Measurements from ENCODE around the gene EPB42.
"Not testable (repeated sequence)": the region's sequence is repeated elsewhere in the genome, so short reads cannot be mapped to it uniquely, and the experiment has no call there.

The EPB42 gene

GRCh38 chr15:43184407-43185124, 36.3 kb downstream of the EPB42 start:
- DNase-seq (ENCODE audit: insufficient read length, low spot score) (no peak), FAIRE-seq (no peak)
- no peak for TF ChIP-seq TAF1 (IDR thresholded peaks at IDR 0.05; ENCODE audit: low read depth, low read length)
- TF ChIP-seq PAX5 (IDR thresholded peaks at IDR 0.05; ENCODE audit: insufficient read depth, low read length, severe bottlenecking) = no peak
- TF ChIP-seq POLR2A (IDR thresholded peaks at IDR 0.05; ENCODE audit: low read depth, low read length) = no peak
- no peak for TF ChIP-seq POU2F2 (IDR thresholded peaks at IDR 0.05; ENCODE audit: low read depth, low read length)

GRCh38 chr15:43183270-43183669, 37.5 kb downstream of the EPB42 start:
- TF ChIP-seq POLR2A (IDR thresholded peaks at IDR 0.05; ENCODE audit: low read depth, low read length) = no peak
- DNase-seq (ENCODE audit: insufficient read length, low spot score) (no peak), FAIRE-seq (no peak)

GRCh38 chr15:43177147-43177546, 43.7 kb downstream of the EPB42 start:
- DNase-seq (ENCODE audit: insufficient read length, low spot score); FAIRE-seq: not testable (repeated sequence)

- not testable (repeated sequence) for DNase-seq (ENCODE audit: insufficient read length, low spot score); FAIRE-seq
Observed at GRCh38 chr15:43175656-43176309, 45.0 kb downstream of the EPB42 start.

GRCh38 chr15:43169888-43170287, 50.9 kb downstream of the EPB42 start:
- FAIRE-seq (no peak), DNase-seq (ENCODE audit: insufficient read length, low spot score) (no peak)
- TF ChIP-seq POLR2AphosphoS5 (IDR thresholded peaks at IDR 0.05; ENCODE audit: low read depth, low read length) (no peak), PAX5 (IDR thresholded peaks at IDR 0.05; ENCODE audit: insufficient read depth, low read length, severe bottlenecking) (no peak), SPI1 (IDR thresholded peaks at IDR 0.05; ENCODE audit: low read depth, low read length) (no peak), TAF1 (IDR thresholded peaks at IDR 0.05; ENCODE audit: low read depth, low read length) (no peak), POU2F2 (IDR thresholded peaks at IDR 0.05; ENCODE audit: low read depth, low read length) (no peak), POLR2A (IDR thresholded peaks at IDR 0.05; ENCODE audit: low read depth, low read length) (no peak)

GRCh38 chr15:43168192-43169107, 52.4 kb downstream of the EPB42 start:
- FAIRE-seq (no peak), DNase-seq (ENCODE audit: insufficient read length, low spot score) (no peak)
- no peak for TF ChIP-seq SPI1 (IDR thresholded peaks at IDR 0.05; ENCODE audit: low read depth, low read length)
- TF ChIP-seq PAX5 (IDR thresholded peaks at IDR 0.05; ENCODE audit: insufficient read depth, low read length, severe bottlenecking) = no peak
- no peak for TF ChIP-seq TAF1 (IDR thresholded peaks at IDR 0.05; ENCODE audit: low read depth, low read length)
- no peak for TF ChIP-seq POU2F2 (IDR thresholded peaks at IDR 0.05; ENCODE audit: low read depth, low read length)
- TF ChIP-seq POLR2AphosphoS5 (IDR thresholded peaks at IDR 0.05; ENCODE audit: low read depth, low read length) = no peak
- TF ChIP-seq POLR2A (IDR thresholded peaks at IDR 0.05; ENCODE audit: low read depth, low read length) = no peak

GRCh38 chr15:43167261-43167660, 53.6 kb downstream of the EPB42 start:
- DNase-seq (ENCODE audit: insufficient read length, low spot score); FAIRE-seq: not testable (repeated sequence)

- FAIRE-seq (no peak), DNase-seq (ENCODE audit: insufficient read length, low spot score) (no peak)
- TF ChIP-seq POLR2AphosphoS5 (IDR thresholded peaks at IDR 0.05; ENCODE audit: low read depth, low read length) (no peak), POU2F2 (IDR thresholded peaks at IDR 0.05; ENCODE audit: low read depth, low read length) (no peak), POLR2A (IDR thresholded peaks at IDR 0.05; ENCODE audit: low read depth, low read length) (no peak), SPI1 (IDR thresholded peaks at IDR 0.05; ENCODE audit: low read depth, low read length) (no peak), PAX5 (IDR thresholded peaks at IDR 0.05; ENCODE audit: insufficient read depth, low read length, severe bottlenecking) (no peak), TAF1 (IDR thresholded peaks at IDR 0.05; ENCODE audit: low read depth, low read length) (no peak)
Observed at GRCh38 chr15:43165801-43166325, 55.0 kb downstream of the EPB42 start.

GRCh38 chr15:43153269-43153668, 67.5 kb downstream of the EPB42 start:
- TF ChIP-seq POLR2AphosphoS5 (IDR thresholded peaks at IDR 0.05; ENCODE audit: low read depth, low read length) (no peak), POU2F2 (IDR thresholded peaks at IDR 0.05; ENCODE audit: low read depth, low read length) (no peak), PAX5 (IDR thresholded peaks at IDR 0.05; ENCODE audit: insufficient read depth, low read length, severe bottlenecking) (no peak), TAF1 (IDR thresholded peaks at IDR 0.05; ENCODE audit: low read depth, low read length) (no peak), SPI1 (IDR thresholded peaks at IDR 0.05; ENCODE audit: low read depth, low read length) (no peak), POLR2A (IDR thresholded peaks at IDR 0.05; ENCODE audit: low read depth, low read length) (no peak)
- FAIRE-seq (no peak), DNase-seq (ENCODE audit: insufficient read length, low spot score) (no peak)

- TF ChIP-seq POU2F2 (IDR thresholded peaks at IDR 0.05; ENCODE audit: low read depth, low read length) (no peak), PAX5 (IDR thresholded peaks at IDR 0.05; ENCODE audit: insufficient read depth, low read length, severe bottlenecking) (no peak)
- DNase-seq (ENCODE audit: insufficient read length, low spot score) = no peak
- FAIRE-seq = no peak
Observed at GRCh38 chr15:43151688-43152087, 69.1 kb downstream of the EPB42 start.

Data from GM12891 (cell line).